Cardiac muscle cell (in vitro differentiated cells and primary cell): Measurements from ENCODE around the gene ANO6. TPM values are rescaled to one million over a fixed set of nuclear protein-coding genes. Genes with fewer than 3 reads are reported as not detected.
"Not testable (repeated sequence)": the region's sequence is repeated elsewhere in the genome, so short reads cannot be mapped to it uniquely, and the experiment has no call there.

ENCODE experiments used
- DNase-seq, 2 donors: peaks; one replicate each; pipeline versions ENCODE4 v3.0.0 to v3.0.0-alpha.2; 2010 to 2017; ENCODE audit warnings: low read depth in 1 of 2, low spot score in 1 of 2
- H3K27ac ChIP-seq: fragments of 200-600 bp; sonication (generic); 2 replicates; pipeline ENCODE4 v1.5.1; 2016
- H3K27me3 ChIP-seq: fragments of 200-600 bp; sonication (generic); 2 replicates; pipeline ENCODE4 v1.6.0; 2016; ENCODE audit warnings: control low read depth
- H3K36me3 ChIP-seq: fragments of 200-600 bp; sonication (generic); 2 replicates; pipeline ENCODE4 v1.5.1; 2016; ENCODE audit warnings: control low read depth
- H3K4me1 ChIP-seq: fragments of 200-600 bp; sonication (generic); 2 replicates; pipeline ENCODE4 v1.8.1; 2017; ENCODE audit warnings: low read depth, mild to moderate bottlenecking, mixed run types
- H3K4me3 ChIP-seq: fragments of 200-600 bp; sonication (generic); 2 replicates; pipeline ENCODE4 v1.5.1; 2016; ENCODE audit warnings: mild to moderate bottlenecking
- H3K9me3 ChIP-seq: fragments of 200-600 bp; sonication (generic); 2 replicates; pipeline ENCODE4 v1.5.1; 2017; ENCODE audit warnings: low read depth, mild to moderate bottlenecking, control low read depth
- polyA plus RNA-seq: library from polyadenylated mRNA; unstranded; fragments of >200 nt; fragmentation: Nextera tagmentation; extraction: Ambion mirVana; gene quantifications from 2 replicates; pipeline ENCODE4 v1.2.1, GENCODE V29; 2016
- total RNA-seq: library from RNA; depleted of rRNA; stranded (reverse); fragments of >200 nt; gene quantifications from 2 replicates; pipeline ENCODE4 v1.2.3, GENCODE V29; 2016
- TF ChIP-seq, protein P1 (sequence below): IDR thresholded peaks from 2 replicates; pipeline ENCODE4 v1.5.1; 2012; ENCODE audit warnings: low read depth, mild to moderate bottlenecking, low read length

Gene ANO6
- total and polyA plus RNA-seq, 2 experiments from 2014 or later = 36.0 to 50.8 TPM

DNA sequence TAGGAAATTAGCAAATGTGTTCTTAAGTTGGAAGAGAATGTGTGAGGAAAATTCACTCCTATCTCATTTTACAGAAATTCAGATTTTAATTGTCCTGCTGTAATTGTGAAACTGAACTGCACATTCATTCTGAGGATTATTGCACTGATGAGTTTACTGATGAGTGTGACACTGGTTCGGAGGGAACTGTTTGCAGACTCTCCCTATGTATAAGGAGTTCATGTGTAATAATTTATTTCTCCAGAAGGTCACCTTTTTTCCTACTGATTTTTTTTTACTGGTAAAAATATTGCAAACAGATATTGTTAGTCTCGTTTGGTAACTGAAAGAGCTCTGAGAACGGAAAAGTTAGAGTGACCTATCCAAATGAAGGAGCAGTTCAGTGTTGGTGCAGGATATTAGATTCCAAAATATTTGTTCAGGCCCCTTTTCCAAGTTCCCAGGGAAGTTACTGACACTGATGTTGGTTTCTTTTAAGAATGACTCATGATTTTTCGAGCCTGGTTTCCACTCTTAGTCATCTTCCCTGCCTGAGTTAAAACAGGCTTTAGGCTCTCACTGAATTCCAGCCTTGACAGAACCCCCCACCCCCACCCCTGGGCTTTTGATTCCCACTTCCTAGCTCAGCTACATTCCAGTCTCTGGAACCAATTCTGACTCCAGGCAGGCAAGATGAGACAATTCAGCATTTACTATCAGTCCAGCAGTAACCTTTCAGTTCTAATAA lies 18.4 kb downstream of the ANO6 start:
- TF ChIP-seq, protein P1, sequence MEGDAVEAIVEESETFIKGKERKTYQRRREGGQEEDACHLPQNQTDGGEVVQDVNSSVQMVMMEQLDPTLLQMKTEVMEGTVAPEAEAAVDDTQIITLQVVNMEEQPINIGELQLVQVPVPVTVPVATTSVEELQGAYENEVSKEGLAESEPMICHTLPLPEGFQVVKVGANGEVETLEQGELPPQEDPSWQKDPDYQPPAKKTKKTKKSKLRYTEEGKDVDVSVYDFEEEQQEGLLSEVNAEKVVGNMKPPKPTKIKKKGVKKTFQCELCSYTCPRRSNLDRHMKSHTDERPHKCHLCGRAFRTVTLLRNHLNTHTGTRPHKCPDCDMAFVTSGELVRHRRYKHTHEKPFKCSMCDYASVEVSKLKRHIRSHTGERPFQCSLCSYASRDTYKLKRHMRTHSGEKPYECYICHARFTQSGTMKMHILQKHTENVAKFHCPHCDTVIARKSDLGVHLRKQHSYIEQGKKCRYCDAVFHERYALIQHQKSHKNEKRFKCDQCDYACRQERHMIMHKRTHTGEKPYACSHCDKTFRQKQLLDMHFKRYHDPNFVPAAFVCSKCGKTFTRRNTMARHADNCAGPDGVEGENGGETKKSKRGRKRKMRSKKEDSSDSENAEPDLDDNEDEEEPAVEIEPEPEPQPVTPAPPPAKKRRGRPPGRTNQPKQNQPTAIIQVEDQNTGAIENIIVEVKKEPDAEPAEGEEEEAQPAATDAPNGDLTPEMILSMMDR = no peak
- peak overlapping the region; percentile 94 for H3K27ac ChIP-seq
- H3K4me3 ChIP-seq = peak overlapping the region; percentile 5
- DNase-seq = peak; percentile 81 to 97
- H3K36me3 ChIP-seq = no peaks in the 10 kb centered on the region
- peaks cover 52% of the 10 kb centered on the region for H3K4me1 ChIP-seq
- no peaks in the 10 kb centered on the region for H3K9me3 ChIP-seq
- H3K27me3 ChIP-seq = no peaks in the 10 kb centered on the region

DNA sequence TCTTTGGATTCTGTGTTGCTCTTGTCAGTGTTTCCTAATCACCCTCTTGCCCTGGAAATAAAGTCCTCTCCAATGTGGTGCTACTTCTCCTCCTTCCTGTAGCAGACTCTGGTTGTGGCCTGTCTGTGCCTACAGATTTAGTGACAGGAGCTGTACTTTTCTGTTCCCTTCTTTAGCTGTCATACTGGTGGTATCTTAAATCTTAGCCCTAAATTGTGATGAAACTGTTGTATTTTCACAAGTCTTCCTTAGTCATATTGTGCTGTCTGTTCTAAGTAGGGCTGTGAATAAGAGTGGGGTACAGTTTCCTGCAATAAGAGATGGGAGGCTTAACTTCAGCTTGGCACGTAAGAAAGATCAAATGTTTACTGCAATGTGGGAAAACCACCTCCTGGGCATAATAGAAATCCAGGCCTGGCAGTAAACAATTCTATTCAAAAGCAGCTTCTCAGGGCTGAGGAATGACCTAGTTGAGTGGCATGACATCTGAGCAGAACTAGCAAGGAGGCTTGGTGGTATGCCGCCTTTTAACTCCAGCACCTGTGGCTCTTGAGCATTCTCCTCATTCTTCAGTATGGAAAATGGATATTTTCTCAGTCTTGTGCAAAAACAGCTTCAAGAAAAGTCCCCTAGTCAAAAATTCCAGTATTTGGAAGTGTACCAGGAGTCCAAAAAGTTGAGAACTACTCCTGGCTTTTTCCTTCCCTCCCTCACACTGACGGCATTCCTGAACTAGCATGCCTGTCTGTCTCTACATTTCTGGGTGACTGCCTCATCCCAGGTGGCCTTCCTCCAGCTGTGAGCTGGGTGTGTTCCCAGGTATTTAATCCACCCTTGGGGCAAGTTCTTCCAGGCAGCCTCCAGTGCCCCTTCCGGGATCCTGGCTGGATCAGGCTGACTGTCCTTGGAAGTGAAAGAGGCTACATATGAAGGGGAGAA lies 19.5 kb downstream of the ANO6 start:
- Histone ChIP-seq H3K27ac (peak overlapping the region; percentile 94), H3K4me3 (no peak overlapping the region), H3K36me3 (no peaks in the 10 kb centered on the region), H3K27me3 (no peaks in the 10 kb centered on the region), H3K9me3 (no peaks in the 10 kb centered on the region), H3K4me1 (peaks cover 52% of the 10 kb centered on the region)
- peak in 1 of 2 donors; percentile 42 for DNase-seq
- TF ChIP-seq, protein P1 = no peak

DNA sequence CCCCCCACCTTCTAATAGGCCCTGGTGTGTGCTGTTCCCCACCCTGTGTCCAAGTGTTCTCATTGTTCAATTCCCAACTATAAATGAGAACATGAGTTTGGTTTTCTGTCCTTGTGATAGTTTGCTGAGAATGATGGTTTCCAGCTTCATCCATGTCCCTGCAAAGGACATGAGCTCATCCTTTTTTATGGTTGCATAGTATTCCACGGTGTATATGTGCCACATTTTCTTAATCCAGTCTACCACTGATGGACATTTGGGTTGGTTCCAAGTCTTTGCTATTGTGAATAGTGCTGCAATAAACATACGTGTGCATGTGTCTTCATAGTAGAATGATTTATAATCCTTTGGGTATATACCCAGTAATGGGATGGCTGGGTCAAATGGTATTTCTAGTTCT lies 20.5 kb downstream of the ANO6 start:
- peaks cover 46% of the 10 kb centered on the region for H3K4me1 ChIP-seq
- H3K27me3 ChIP-seq, H3K4me3 ChIP-seq, H3K9me3 ChIP-seq, H3K36me3 ChIP-seq, DNase-seq: not testable (repeated sequence)
- H3K27ac ChIP-seq = peak overlapping the region; percentile 94

DNA sequence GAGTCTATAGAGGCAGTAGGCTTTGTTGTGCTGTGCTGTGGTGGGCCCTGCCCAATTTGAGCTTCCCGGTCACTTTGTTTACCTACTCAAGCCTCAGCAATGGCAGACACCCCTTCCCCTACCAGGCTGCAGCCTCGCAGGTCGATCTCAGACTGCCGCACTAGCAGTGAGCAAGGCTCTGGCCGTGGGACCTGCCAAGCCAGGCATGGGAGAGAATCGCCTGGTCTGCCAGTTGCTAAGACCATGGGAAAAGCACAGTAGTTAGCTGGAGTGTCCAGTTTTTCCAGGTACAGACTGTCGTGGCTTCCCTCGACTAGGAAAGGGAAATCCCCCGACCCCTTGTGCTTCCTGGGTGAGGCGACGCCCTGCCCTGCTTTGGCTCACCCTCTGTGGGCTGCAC lies 26.3 kb downstream of the ANO6 start:
- H3K27ac ChIP-seq = no peak overlapping the region
- no peaks in the 10 kb centered on the region for H3K27me3 ChIP-seq
- no peaks in the 10 kb centered on the region for H3K9me3 ChIP-seq
- no peak overlapping the region for H3K4me3 ChIP-seq
- TF ChIP-seq, protein P1 = no peak
- no peak for DNase-seq
- H3K4me1 ChIP-seq = no peaks in the 10 kb centered on the region
- no peaks in the 10 kb centered on the region for H3K36me3 ChIP-seq

DNA sequence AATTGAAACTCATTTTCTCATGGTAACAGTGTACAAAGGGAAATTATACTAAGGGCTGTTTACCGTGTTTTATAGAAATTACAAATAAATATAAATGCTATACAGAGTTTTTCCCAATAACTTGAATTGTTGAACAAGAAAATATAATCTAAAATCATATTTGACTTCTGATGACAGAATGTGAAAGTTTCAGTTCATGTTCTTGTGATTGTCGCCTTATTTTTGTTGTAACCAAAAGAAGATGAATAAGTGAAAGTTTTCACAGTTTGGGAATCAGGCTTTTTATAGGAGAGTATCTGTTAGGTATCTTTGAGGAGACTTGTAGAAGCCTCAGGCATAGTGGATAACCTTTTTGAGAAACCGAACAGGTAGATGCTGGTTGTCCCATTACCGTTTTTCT lies 28.1 kb downstream of the ANO6 start:
- Histone ChIP-seq H3K4me1 (no peaks in the 10 kb centered on the region), H3K27me3 (no peaks in the 10 kb centered on the region), H3K27ac (no peak overlapping the region), H3K4me3 (no peak overlapping the region), H3K9me3 (no peaks in the 10 kb centered on the region), H3K36me3 (no peaks in the 10 kb centered on the region)
- no peak for DNase-seq
- TF ChIP-seq, protein P1 = no peak
